Stimulated activated CD4-positive, alpha-beta T cell treated with anti-CD3 and anti-CD28 coated beads, Interleukin-2, amount 100 ng/mL, for 4 hours (primary cell): ENCODE measurements around the gene SMCHD1.
"Not testable (repeated sequence)": the region's sequence is repeated elsewhere in the genome, so short reads cannot be mapped to it uniquely, and the experiment has no call there.

Experiments used
- DNase-seq: peaks from one replicate; pipeline ENCODE4 v3.0.0-alpha.2; 2020; ENCODE audit warnings: low read depth

The SMCHD1 gene

DNA sequence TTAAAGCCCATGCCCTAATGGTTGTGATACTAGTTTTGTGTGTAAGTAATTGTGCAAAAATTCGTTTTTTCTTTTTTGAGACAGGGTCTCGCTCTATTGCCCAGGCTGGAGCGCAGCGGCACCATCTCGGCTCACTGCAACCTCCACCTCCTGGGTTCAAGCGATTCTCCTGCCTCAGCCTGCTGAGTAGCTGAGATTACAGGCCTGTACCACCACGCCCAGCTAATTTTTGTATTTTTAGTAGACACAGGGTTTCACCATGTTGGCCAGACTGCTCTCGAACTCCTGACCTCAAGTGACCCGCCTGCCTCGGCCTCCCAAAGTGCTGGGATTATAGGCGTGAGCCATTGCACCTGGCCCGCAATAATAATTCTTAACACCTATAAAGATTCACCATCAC is 196.9 kb downstream of the SMCHD1 start:
- DNase-seq, result not testable (repeated sequence)

DNA sequence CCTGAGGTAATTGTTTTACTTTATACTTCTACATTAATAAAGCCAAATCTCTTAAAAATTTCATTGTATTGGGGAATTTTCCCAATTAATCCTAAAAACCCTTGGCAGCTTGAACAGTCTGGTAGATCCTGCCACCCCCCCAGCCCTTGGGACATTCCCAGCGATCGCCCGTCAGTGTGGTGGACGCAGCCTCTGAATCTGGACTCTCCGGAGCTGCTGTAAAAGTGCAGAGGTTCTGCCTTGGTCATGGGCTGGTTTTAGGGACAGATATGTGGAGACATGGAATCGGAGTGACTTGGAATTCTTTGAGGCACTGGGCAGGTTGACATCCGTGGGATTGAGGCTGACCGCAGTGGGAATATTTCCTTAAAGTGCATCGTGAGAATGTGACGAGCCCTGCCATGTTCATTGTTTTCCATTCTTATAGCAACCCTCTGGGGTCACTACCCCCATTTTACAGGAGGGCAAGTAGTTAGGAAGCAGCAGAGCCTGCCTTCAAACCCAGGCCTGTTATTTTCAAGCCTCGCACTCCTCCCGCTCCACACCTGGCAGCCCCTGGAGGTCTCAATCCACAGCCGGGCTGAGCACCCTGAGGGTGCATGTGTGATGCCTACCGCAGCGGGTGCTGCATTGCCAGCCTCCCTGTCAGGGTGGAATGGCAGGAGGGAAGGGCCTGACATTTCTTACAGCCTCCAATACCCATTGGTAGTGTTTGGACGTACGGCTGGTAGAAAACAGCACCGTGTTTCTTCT is 197.8 kb downstream of the SMCHD1 start:
- DNase-seq, result no peak

DNA sequence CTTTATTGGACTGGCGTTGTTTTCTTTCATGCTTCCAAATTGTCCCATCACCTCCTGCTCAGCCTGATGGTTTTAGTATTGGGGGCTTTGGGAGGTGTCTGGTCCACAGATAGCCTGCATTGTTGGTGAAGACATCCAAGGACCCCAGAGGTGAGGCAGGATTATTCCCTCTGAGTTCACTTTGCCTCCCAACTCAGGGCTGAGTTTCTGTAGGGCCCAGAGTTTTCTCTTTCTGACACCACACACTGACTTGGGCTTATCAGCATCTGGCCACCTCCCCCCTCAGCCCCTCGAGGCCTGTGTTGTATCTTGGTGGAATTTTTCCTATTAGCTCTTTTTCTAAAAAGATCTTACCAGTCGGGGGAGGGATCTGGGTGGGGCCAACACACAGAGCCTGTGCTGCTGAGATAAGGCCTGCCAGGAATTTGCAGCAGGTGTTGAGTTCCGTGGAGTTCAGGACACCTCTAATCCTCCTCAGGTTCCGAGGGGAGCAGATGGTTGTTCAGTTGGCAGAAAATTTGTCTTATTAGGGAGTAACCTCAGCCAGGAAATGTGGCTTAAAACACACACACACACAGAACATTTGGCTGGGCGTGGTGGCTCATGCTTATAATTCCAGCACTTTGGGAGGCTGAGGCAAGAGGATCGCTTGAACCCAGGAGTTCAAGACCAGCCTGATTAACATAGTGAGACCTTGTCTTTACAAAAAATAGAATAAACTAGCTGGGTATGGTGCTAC is 198.6 kb downstream of the SMCHD1 start:
- DNase-seq, result no peak
